NCI-H2107 treated with DMSO at 0.1 percent for 48 hours (cell line): ENCODE measurements around the gene SELENBP1.
"Not testable (repeated sequence)": the region's sequence is repeated elsewhere in the genome, so short reads cannot be mapped to it uniquely, and the experiment has no call there.

ENCODE experiments used
- DNase-seq: peaks from one replicate; lab custom pipeline; 2025; ENCODE audit not compliant: unreplicated experiment; lab: John Stamatoyannopoulos, UW

SELENBP1 gene

GRCh38 chr1:151384584-151384983 lies 12.1 kb upstream of the SELENBP1 start:
- no peak for DNase-seq

- DNase-seq: no peak
Measured at GRCh38 chr1:151377150-151377884, 4.8 kb upstream of the SELENBP1 start.

DNA sequence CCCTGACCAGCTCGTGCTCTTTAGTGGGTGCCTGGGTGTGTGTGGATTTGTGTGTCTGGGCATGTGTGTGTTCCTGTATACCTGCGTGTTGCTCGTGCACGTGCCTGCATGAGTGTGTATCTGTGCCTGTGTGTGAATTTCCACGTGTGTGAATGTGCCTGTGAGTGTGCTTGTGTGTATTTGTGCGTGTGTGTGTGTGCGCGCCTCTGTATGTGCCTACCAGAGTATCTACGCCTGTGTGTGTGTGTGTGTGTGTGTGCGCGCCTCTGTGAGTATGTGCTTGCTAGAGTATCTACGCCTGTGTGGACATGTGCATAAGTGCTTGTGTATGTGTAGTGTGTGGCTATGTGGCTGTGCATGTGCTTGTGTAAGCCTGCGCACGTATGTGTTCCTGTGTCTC lies 691 bp upstream of the SELENBP1 start:
- DNase-seq: no peak

GRCh38 chr1:151371370-151372057 lies 991 bp downstream of the SELENBP1 start:
- peak; percentile 27 for DNase-seq

- peak; percentile 16 for DNase-seq
Measured at GRCh38 chr1:151370211-151370911, 2.1 kb downstream of the SELENBP1 start.

- DNase-seq: no peak
Measured at GRCh38 chr1:151369621-151370048, 2.9 kb downstream of the SELENBP1 start.

DNA sequence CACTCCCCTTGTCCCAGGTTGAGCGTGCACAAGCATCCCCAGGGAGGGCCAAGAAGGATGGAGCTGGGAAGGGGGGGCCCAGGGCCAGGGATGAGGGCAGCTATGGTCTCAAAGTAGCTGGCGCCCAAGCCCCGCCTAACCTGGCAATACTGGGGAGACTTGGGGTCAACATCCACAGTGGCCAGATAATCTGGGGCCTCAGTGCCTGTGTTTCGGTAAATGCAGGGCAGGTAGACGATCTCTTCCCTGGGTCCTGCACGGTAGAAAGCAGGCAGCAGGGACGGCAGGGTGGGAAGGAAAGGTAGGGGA lies 3.2 kb downstream of the SELENBP1 start:
- DNase-seq: no peak

- peak; percentile 48 for DNase-seq
Measured at GRCh38 chr1:151368393-151369301, 3.9 kb downstream of the SELENBP1 start.

DNA sequence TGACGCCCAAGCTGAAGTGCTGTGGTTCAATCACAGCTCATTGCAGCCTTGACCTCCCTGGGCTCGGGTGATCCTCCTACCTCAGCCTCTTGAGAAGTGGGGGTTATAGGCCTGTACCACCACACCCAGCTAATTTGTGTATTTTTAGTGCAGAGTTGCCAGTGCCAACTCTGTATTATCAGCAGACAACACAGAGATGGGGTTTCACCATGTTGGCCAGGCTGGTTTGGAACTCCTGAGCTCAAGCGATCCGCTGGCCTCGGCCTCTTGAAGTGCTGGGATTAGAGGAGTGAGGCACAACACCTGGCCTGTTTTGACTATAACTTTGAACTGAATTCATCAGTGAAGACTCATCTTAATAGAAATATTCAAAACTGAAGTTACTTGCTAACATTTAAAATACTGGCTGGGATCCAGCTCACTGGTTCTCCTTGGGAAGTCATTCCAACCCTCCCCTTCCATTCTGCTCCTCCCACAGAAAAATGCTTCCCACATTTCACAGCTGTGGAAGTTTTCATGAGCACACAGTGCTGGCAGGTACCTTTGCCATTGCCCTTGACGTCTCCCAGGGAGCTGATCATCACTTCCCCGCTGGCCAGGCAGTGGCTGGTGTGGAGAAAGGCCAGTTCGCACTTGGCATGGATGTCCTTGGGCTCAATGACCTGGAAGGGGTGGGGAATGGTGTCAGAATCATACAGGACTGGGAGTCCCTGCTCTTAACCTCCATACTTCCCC lies 4.7 kb downstream of the SELENBP1 start:
- DNase-seq: no peak

DNA sequence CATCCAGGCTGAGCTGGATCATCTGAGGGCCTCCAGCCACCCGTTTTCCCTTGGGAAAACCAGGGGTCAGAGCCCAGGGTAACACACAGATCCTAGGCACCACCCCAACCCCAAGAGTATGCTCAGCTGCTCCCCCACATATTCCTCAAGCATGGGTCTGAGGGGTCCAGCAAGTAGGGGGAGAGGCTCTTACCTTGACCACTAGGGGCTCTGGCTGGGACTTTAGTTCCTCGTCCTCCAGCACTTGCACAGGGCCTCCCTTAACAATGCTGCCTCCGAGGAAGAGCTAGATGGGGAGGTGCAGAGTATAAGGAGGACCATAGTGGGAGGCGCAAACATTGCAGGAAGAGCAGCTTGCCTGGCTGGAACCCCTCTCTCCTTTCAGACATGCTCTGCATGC lies 7.5 kb downstream of the SELENBP1 start:
- no peak for DNase-seq

DNA sequence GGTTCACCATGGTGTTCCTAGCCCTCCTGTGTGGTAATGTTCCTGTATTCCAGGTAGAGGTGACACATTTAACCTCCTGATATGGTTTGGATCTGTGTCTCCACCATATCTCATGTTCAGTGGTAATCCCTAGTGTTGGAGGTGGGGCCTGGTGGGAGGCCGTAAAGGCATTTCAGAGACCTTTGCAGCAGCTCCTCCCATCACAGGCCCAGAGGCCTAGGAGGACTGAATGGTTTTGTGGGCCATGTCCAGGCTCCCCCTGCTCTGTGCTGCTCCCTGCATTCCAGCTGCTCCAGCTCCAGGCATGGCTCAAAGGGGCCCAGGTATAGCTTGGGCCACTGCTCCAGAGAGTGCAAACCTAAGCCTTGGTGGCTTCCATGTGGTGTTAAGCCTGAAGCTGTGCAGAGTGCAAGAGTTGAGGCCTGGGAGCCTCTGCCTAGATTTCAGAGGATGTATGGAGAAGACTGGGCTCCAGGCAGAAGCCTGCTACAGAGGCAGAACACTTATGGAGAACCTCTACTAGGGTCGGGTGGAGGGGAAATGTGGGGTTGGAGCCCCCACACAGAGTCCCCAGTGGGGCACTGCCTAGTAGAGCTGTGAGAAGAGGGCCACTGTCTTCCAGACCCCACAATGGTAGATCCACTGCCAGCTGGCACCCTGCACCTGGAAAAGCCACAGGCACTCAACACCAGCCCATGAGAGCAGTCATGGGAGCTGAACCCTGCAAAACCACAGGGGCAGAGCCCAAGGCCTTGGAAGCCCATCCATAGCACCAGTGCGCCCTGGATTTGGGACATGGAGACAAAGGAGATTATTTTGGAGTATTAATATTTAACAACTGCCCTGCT lies 10.0 kb downstream of the SELENBP1 start:
- no peak for DNase-seq

- no peak for DNase-seq
Measured at GRCh38 chr1:151361883-151362282, 10.6 kb downstream of the SELENBP1 start.

GRCh38 chr1:151356696-151357095 lies 15.8 kb downstream of the SELENBP1 start:
- DNase-seq: no peak

DNA sequence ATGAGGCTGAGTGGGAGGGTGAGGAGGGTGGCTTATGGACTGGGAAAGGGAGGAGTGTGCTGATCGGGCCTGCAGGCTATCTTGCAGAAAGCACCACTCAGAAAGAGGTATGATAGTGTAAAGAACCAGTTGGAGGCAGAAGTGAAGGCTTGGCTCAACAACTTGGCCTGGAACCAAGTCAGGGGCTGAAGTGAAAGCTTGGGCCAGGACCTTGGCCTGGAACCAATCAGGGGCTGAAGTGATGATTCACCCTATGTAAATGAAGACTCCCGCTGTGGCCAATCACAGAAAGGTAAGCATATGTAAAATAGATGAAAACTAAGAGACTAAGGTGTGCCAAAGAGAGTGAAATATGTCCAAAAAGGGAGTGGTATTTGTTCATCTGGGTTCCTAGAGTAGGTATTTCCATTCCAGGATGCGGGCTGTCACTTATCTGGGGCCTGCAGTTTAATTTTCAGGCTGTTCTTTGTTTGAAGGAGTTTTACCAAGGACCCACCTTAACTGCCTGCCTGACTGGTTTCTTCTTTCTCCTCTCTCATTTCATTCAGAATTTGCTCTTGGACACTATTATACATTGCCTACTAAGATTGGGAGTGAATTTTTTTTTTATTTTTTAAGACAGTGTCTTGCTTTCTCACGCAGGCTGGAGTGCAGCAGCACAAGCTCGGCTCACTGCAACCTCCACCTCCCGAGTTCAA lies 20.3 kb downstream of the SELENBP1 start:
- no peak for DNase-seq

- DNase-seq: not testable (repeated sequence)
Measured at GRCh38 chr1:151350323-151350722, 22.2 kb downstream of the SELENBP1 start.

GRCh38 chr1:151347523-151348246 lies 24.8 kb downstream of the SELENBP1 start:
- no peak for DNase-seq

GRCh38 chr1:151346769-151347522 lies 25.6 kb downstream of the SELENBP1 start, which contains the start of gene RFX5:
Gene RFX5, minus strand, starts transcription at chr1:151347252. Its CDS starts 932 bp downstream, at chr1:151346320.
- DNase-seq: peak; percentile 98
